Ectodermal cell (in vitro differentiated cells): ENCODE measurements around the gene MSX1. TPM values are rescaled to one million over a fixed set of nuclear protein-coding genes. Genes with fewer than 3 reads are reported as not detected.
"Not testable (repeated sequence)": the region's sequence is repeated elsewhere in the genome, so short reads cannot be mapped to it uniquely, and the experiment has no call there.

Experiments used
- H3K27ac ChIP-seq: 2 replicates; pipeline ENCODE4 v1.7.0; 2013; ENCODE audit warnings: mild to moderate bottlenecking, low read depth, low read length; ENCODE audit not compliant: insufficient read depth, poor library complexity, severe bottlenecking
- H3K27me3 ChIP-seq: 2 replicates; pipeline ENCODE4 v1.7.0; 2013; ENCODE audit warnings: mild to moderate bottlenecking, low read length; ENCODE audit not compliant: insufficient read depth, control insufficient read depth, poor library complexity, severe bottlenecking
- H3K36me3 ChIP-seq: one replicate; pipeline ENCODE4 v1.7.0; 2013; ENCODE audit warnings: low read length; ENCODE audit not compliant: control insufficient read depth, insufficient read depth
- H3K4me1 ChIP-seq: one replicate; pipeline ENCODE4 v1.7.0; 2013; ENCODE audit warnings: low read length; ENCODE audit not compliant: control insufficient read depth, insufficient read depth
- H3K4me3 ChIP-seq: 2 replicates; pipeline ENCODE4 v1.7.0; 2013; ENCODE audit warnings: low read depth, low read length, control low read depth; ENCODE audit not compliant: insufficient read depth
- H3K9me3 ChIP-seq: 2 replicates; pipeline ENCODE4 v1.7.0; 2013; ENCODE audit warnings: mild to moderate bottlenecking, low read length, moderate library complexity; ENCODE audit not compliant: control insufficient read depth
- WGBS, 2 experiments: methylation state at CpG; one replicate each; pipeline ENCODE4 v1.1.7; 2013; ENCODE audit warnings: missing lambda C conversion rate in 2 of 2; 5-methylcytosine and 5-hydroxymethylcytosine counted together
- polyA plus RNA-seq, 4 experiments: library from polyadenylated mRNA; stranded (reverse); fragments of 50-300 nt; gene quantifications; one replicate each; pipeline ENCODE4 v1.2.3, GENCODE V29; 2013

Gene MSX1
- polyA plus RNA-seq (2013, experiment 1 of 4): 68.8 TPM
- polyA plus RNA-seq (2013, experiment 2 of 4): 67.1 TPM
- polyA plus RNA-seq (2013, experiment 3 of 4): 82.3 TPM
- polyA plus RNA-seq (2013, experiment 4 of 4): 99.1 TPM

- no peaks in the 10 kb centered on the region for H3K9me3 ChIP-seq
- H3K4me1 ChIP-seq: peaks cover 51% of the 10 kb centered on the region
- 0% methylated on average over 44 of the region's 44 CpGs for WGBS, 2 experiments
- H3K27ac ChIP-seq: peak within 1 kb of the TSS; percentile 67
- H3K36me3 ChIP-seq: no peaks in the 10 kb centered on the region
- peak within 1 kb of the TSS; percentile 77 for H3K4me3 ChIP-seq
- peaks cover 95% of the 10 kb centered on the region for H3K27me3 ChIP-seq
Measured at GRCh38 chr4:4859325-4859798, at the start of gene MSX1. TSS of gene MSX1 (plus strand) at chr4:4859665. CDS start at chr4:4859900, 235 bp downstream.

- H3K4me3 ChIP-seq: no peak overlapping the region
- 84 to 91% methylated on average over 8 of the region's 8 CpGs for WGBS, 2 experiments
Measured at GRCh38 chr4:4810092-4810774, 49.2 kb upstream of the MSX1 start.

DNA sequence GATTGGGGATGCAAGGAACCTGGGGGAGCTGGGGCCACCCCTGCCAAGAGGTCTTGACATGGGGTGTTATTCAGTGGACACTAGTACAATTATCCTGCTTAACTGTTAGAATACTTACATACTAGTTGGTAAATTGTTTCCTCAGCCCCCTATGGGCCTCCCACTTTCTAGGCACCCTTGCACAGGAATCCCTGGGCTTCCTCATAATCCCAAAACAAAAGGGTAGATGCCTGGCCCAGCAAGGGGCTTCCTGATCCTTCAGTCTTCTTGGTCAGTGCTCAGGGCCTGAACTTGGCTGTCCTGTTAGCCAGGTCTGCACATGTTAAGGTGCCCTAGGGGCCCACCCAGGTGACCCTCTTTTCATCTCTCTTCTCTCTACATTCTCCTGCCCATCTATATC lies 48.7 kb upstream of the MSX1 start:
- H3K4me3 ChIP-seq: no peak overlapping the region
- peaks cover 12% of the 10 kb centered on the region for H3K4me1 ChIP-seq
- peaks cover 4% of the 10 kb centered on the region for H3K9me3 ChIP-seq
- H3K27me3 ChIP-seq: peaks cover 4% of the 10 kb centered on the region
- no peaks in the 10 kb centered on the region for H3K36me3 ChIP-seq
- H3K27ac ChIP-seq: no peak overlapping the region

More at GRCh38 chr4:4810092-4810774, 49.2 kb upstream of the MSX1 start:
- H3K27ac ChIP-seq: no peak overlapping the region
- no peaks in the 10 kb centered on the region for H3K36me3 ChIP-seq
- H3K27me3 ChIP-seq: peaks cover 4% of the 10 kb centered on the region
- peaks cover 12% of the 10 kb centered on the region for H3K4me1 ChIP-seq
- peaks cover 4% of the 10 kb centered on the region for H3K9me3 ChIP-seq

GRCh38 chr4:4812145-4812794 lies 47.2 kb upstream of the MSX1 start:
- H3K4me3 ChIP-seq: no peak overlapping the region
- 88 to 97% methylated on average over 3 to 4 of the region's 4 CpGs for WGBS, 2 experiments
- H3K27ac ChIP-seq: no peak overlapping the region
- peaks cover 12% of the 10 kb centered on the region for H3K4me1 ChIP-seq
- peaks cover 4% of the 10 kb centered on the region for H3K27me3 ChIP-seq
- H3K36me3 ChIP-seq: no peaks in the 10 kb centered on the region
- peaks cover 4% of the 10 kb centered on the region for H3K9me3 ChIP-seq

GRCh38 chr4:4818415-4819212 lies 40.9 kb upstream of the MSX1 start:
- Histone ChIP-seq H3K9me3 (no peaks in the 10 kb centered on the region), H3K4me1 (peaks cover 31% of the 10 kb centered on the region), H3K27me3 (no peaks in the 10 kb centered on the region), H3K4me3 (no peak overlapping the region), H3K27ac (no peak overlapping the region), H3K36me3 (no peaks in the 10 kb centered on the region)
- 79 to 80% methylated on average over 17 of the region's 17 CpGs for whole genome bisulfite sequencing, 2 experiments

- Histone ChIP-seq H3K9me3 (no peaks in the 10 kb centered on the region), H3K27me3 (no peaks in the 10 kb centered on the region), H3K27ac (no peak overlapping the region), H3K4me1 (peaks cover 30% of the 10 kb centered on the region), H3K36me3 (no peaks in the 10 kb centered on the region), H3K4me3 (no peak overlapping the region)
- WGBS, 2 experiments: 82 to 86% methylated on average over 5 of the region's 5 CpGs
Measured at GRCh38 chr4:4819213-4819606, 40.3 kb upstream of the MSX1 start.

DNA sequence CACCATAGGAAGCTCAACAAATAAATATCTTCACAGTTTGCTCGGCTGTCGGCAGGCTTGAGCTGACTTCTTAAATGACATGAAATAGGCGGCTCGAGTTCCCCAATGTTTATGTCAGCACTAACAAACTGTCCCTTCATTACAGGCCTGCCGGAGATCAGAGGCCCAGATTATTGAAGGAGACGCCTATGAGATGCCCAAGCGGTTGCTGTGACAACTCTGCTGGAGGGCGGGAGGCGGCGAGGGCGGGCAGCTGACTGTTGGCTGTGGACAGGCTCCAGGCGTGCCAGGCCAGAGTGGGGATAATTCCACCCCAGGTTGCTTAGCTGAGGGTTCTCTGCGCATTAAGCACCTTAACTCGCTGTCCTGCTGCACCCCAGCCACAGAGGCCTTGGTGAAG lies 39.2 kb upstream of the MSX1 start:
- H3K9me3 ChIP-seq: no peaks in the 10 kb centered on the region
- WGBS, 2 experiments: 62 to 67% methylated on average over 14 of the region's 14 CpGs

GRCh38 chr4:4820739-4821138 lies 38.7 kb upstream of the MSX1 start:
- WGBS, 2 experiments: 86% methylated on average over 3 of the region's 3 CpGs
- no peak overlapping the region for H3K4me3 ChIP-seq
- H3K4me1 ChIP-seq: peaks cover 28% of the 10 kb centered on the region
- no peaks in the 10 kb centered on the region for H3K27me3 ChIP-seq
- peak overlapping the region; percentile 21 for H3K27ac ChIP-seq
- H3K36me3 ChIP-seq: no peaks in the 10 kb centered on the region
- no peaks in the 10 kb centered on the region for H3K9me3 ChIP-seq

More for the DNA sequence above, 39.2 kb upstream of the MSX1 start:
- Histone ChIP-seq H3K4me3 (no peak overlapping the region), H3K36me3 (no peaks in the 10 kb centered on the region), H3K27me3 (no peaks in the 10 kb centered on the region), H3K27ac (peak overlapping the region; percentile 64), H3K4me1 (peaks cover 28% of the 10 kb centered on the region)

GRCh38 chr4:4821577-4821976 lies 37.9 kb upstream of the MSX1 start:
- Histone ChIP-seq H3K4me3 (no peak overlapping the region), H3K27me3 (no peaks in the 10 kb centered on the region), H3K9me3 (no peaks in the 10 kb centered on the region), H3K36me3 (no peaks in the 10 kb centered on the region), H3K27ac (no peak overlapping the region), H3K4me1 (peaks cover 28% of the 10 kb centered on the region)

DNA sequence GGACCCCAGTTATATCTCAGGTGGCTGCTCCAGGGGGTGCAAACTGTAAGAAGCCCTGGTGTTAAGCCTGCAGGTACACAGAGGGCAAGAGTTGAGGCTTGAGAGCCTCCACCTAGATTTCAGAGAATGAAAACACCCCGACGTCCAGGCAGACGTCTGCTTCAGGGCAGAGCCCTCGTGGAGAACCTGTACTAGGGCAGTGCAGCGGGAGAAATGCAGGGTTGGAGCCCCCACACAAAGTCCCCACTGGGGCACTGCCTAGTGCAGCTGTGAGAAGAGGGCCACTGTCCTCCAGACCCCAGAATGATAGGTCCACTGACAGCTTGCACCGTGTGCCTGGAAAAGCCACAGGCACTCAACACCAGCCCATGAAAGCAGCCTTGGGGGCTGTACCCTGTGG lies 37.2 kb upstream of the MSX1 start:
- H3K9me3 ChIP-seq, H3K36me3 ChIP-seq, H3K4me3 ChIP-seq, H3K27me3 ChIP-seq, H3K27ac ChIP-seq: not testable (repeated sequence)
- 80% methylated on average over 6 of the region's 6 CpGs for WGBS, 2 experiments
- H3K4me1 ChIP-seq: peaks cover 34% of the 10 kb centered on the region
